HG03439 (cell line): Measurements from ENCODE around the gene ARHGAP22.

Experiments
- ATAC-seq: cut with Tn5 transposase; IDR thresholded peaks from one replicate; pipeline ENCODE4 v1.9.1; 2021; ENCODE audit warnings: mild to moderate bottlenecking, moderate library complexity; ENCODE audit not compliant: unreplicated experiment

Gene ARHGAP22

GRCh38 chr10:48501787-48502771 lies 102.8 kb downstream of the ARHGAP22 start:
- ATAC-seq, result no peak

- no peak for ATAC-seq
Observed at GRCh38 chr10:48501226-48501625, 103.6 kb downstream of the ARHGAP22 start.

DNA sequence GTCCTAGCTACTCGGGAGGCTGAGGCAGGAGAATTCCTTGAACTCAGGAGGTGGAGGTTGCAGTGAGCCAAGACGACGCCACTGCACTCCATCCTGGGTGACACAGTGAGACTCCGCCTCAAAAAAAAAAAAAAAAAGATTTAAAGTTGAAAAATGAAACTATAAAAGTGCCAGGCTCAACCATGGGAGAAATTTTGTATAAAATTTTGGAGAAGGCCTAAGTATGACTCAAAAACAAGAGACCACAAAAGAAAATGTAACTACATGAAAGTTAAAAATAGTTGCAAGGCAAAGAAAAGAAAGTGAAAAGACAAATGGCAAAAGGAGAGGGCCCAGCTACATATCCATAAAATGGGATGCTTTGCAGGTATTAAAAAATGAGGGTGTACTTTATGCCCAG lies 104.1 kb downstream of the ARHGAP22 start:
- no peak for ATAC-seq

DNA sequence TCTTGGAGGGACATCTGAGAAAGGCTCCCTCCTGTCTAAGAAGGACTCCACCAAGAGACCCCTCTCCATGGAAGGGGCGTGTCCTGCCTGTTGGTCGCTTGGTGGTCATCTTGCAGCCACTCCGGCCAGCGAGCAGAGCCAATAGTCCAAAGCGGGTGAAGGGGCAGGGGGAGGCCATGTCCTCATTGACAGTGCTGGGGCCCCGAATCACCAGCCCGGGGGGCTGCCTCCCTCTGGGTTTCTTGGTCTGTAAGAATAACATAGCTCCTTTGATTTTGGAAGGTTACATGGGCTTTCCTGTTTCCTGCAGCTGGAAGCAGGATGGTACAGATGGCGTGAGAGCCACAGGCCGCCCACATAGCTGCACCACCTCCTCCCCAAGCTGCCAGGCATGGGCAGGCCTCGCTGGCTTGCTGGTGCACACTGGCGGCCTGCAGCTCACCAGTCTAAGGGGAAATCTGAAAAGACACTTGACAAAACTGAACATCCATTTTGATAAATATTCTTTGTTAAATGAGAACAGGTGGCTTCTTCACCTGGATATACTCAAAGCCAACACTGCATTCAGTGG lies 105.8 kb downstream of the ARHGAP22 start:
- no peak for ATAC-seq

GRCh38 chr10:48497780-48498770 lies 106.8 kb downstream of the ARHGAP22 start:
- no peak for ATAC-seq

GRCh38 chr10:48496831-48497779 lies 107.8 kb downstream of the ARHGAP22 start:
- ATAC-seq, result no peak

GRCh38 chr10:48496105-48496830 lies 108.6 kb downstream of the ARHGAP22 start:
- ATAC-seq, result no peak

GRCh38 chr10:48495282-48496045 lies 109.4 kb downstream of the ARHGAP22 start:
- no peak for ATAC-seq

DNA sequence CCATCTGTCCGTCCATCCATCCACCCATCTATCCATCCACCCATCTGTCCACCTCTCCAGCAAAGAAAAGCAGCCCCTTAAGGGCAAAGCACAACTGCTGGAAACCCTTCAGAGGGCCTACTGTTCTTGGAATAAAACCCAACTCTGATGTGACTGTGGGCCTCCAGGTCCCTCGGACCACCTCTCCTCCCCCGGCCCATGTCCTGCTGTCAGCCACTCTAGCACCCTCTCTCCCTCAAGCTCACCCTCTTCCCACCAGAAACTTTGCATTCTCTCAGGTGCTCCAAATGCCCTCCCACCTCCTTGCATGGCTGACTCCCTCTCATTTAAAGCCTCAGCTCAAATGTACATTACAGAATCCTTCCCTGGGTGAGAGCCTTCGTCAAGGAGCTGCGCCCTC lies 110.3 kb downstream of the ARHGAP22 start:
- ATAC-seq, result no peak

DNA sequence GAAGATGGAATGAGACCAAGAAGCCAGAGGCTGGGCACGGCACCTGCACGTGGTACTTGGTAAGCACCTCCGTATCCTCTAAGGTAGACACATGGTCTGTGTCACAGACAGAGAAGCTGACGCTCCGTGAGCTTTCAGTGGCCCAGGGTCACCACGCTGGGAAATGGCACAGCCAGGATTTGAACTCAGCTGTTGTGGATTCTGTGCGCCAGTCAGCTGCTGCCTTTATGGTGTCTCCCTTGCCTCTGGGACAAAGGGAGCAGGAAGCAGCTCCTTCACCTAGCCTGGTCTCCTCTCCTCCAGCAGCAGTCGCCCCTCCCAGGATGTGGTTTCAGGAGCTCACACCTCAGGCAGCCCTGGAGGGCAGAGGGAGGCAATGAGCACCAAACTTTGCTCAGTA lies 110.8 kb downstream of the ARHGAP22 start:
- ATAC-seq, result no peak

DNA sequence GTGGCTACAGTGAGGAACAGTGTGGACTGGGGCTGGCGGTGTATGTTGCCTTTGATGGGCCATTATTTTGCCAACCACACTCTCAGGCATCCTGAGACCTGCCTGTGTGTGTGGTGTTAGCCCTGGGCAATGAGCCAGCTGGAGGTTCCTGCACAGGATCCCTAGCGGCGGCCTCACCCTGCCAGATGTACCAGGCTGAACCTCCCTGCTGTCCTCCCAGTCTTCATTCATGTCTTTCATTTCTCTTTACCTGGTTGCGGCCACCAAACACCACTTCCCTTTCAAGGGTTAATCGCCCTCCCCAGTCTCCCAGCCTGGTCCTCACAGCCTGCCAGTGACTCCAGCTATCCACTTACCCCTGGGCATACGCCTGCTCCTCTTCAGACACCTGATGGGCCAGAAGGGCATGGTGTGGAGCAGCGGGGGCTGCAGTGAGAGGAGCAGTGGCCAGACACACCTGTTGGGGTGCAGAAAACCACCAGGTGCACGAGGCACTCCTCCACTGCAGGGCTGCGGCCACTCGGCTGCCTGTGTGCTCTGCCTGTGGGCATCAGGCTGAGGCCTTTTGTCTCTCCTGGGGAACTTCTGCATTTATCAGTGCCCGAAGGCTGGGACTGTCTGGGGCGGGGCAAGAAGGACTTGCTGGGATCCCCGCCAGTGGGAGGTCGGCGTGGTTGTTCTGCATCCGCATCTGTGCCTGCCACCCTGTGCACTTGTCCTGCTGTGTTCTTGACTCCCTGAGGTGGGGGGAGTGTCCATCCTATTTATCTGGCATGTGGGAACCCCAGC lies 111.6 kb downstream of the ARHGAP22 start:
- no peak for ATAC-seq

DNA sequence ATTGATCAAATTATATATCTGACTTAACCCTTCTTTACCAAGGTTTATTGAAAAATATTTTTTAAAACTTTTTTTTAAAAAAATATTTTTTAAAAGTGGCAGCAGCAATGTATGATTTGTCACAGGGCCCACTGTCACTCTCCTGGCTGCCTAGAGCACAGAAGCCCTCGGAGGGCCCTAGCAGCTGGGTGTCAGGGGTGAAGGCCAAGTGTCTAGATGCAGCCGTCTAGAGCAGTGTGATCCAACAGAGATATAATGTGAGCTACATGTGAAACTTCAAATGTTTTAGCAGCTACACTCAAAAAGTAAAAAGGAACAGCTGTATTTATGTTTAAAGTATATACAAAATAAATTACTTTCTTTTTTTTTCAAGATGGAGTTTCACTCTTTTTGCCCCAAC lies 112.7 kb downstream of the ARHGAP22 start:
- no peak for ATAC-seq

DNA sequence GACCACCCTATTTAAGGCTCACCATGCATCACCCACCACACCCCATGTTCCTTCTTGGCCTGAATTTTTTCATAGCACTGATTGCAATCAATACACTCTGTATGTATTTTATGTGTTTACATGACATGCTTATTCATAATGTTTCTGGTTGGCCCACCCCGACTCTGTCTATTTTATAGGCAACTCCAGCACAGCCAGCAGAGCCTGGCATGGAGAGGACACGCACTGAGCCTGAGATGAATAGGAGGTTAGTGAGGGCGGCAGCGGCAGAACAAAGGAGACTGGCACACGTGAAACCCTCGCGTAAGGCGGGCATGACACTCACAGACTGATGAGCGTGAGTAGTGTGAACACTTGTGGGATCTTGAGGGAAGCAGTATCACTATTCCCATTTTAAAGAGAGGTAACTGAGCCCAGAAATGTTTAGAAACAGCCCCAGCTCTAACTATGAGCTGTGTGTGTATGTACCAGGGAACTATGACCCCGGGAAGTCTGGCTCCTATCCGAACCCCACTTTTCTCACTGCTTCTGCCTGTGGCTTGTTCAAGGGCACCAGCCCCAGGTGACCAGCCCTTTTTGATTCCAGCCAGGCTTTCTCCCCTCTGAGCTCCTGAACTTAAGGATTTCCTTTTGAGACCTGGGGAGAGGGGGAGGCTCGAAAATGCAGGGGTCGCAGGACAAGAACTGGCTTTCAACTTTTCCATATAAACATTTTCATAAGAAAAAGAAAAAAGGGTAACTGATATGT lies 113.3 kb downstream of the ARHGAP22 start:
- ATAC-seq, result no peak

DNA sequence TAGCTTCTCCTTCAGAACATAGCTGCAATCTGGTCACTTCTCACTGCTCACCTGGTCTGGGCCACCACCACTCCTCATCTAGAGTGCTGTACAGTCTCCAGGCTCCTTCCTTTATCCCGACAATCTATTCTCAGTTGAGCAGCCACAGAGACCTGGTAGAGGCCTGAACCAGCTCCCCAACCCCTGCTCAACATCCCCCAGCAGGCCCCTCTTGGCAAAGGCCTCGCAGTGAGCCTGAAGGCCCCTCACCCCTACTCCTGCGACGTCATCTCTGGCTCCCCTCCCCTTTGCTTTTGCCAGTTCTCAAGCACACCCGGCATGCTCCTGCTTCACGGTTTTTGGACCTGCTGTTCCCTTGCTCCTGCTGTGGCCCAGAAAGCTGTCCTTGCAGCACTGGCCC lies 113.9 kb downstream of the ARHGAP22 start:
- no peak for ATAC-seq

DNA sequence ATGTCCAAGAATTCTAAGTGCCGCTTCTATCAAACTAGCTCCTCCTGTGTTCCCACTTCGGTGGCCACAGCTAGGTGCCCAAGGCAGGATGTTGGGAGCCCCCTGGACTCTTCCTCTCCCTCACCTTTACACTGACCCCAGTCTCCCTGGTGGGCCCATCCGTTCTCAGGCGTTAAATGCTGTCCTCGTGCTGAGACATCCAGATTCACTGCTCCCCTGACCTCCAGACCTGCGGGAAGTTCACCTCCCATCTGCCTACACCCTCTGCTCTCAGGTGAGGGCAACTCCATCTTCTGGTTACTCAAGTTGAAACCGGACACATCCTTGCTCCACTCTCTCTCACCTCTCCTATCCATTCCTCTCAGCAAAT lies 114.3 kb downstream of the ARHGAP22 start:
- ATAC-seq, result no peak

DNA sequence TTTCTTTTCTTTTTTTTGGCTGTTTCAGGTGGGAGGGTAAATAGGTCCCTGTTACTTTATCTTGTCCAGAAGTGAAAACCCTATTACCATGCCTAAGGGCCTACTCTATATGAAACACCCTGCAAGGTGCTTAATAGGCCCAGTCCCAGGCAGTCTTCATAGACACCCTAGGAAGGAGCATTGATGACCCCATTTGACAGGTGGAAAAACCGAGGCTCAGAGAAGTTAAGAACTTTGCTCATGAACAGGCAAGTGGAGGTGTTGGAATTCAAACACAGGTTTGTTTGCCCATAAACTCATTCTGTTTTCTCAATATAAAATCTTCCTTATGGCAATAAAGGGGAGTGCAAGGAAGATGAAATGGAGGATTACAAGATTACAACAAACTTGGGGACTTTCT lies 115.8 kb downstream of the ARHGAP22 start:
- ATAC-seq, result no peak

DNA sequence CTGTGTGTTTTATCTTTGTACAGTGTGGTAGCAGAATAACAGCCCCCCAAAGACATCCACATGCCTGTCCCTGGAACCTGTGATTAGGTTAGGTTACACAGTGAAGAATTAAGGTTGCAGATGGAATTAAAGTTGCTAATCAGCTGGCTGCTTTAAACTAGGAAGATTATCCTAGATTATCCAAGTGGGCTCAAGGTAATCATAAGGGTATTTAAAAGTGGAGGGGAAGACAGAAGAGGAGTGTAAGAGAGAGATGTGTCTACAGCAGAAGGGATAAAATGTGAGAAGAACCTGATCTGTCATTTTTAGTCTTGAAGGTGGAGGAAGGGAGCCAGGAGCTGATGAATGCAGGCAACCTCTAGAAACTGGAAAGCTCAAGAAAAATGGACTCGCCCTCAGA lies 117.6 kb downstream of the ARHGAP22 start:
- no peak for ATAC-seq
